Cardiac fibroblast (primary cell): ENCODE measurements around the gene SF3A1.

ENCODE experiments used
- DNase-seq, 2 donors: peaks; one replicate each; pipeline versions ENCODE4 v3.0.0 to v3.0.0-alpha.2; 2010; ENCODE audit warnings: low read depth in 2 of 2
- H3K4me3 ChIP-seq, 2 donors: replicated peaks in 1 of 2; 1 replicate in 1 of 2; 2 replicates in 1 of 2; pipeline ENCODE4 v1.5.1; 2011; ENCODE audit warnings: low read depth in 2 of 2, low read length in 2 of 2, mild to moderate bottlenecking in 2 of 2, moderate library complexity in 1 of 2
- CTCF ChIP-seq: IDR thresholded peaks from one replicate; pipeline ENCODE4 v1.5.1; 2011; ENCODE audit warnings: low read depth, mild to moderate bottlenecking, low read length, inconsistent platforms

The SF3A1 gene

DNA sequence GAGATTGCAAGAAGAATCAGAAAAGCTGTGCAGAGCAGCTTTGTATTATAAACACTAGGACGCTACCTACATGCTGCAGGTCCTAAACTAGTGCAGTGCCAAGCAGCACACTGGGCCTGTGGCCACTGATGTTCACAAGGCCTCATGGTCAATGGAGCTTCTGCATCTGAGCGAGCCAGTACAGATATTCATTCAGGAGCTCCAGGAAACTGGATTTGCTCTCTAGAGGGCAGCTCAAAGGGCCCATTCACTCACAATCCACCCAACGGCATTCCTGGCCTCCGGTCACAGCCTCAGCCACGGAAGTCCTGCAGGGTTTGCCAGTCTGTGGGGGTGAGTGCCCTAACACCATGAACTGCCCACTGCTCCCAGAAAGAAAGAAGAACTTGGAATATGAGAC, 24.1 kb downstream of the SF3A1 start:
- no peak for DNase-seq
- no peak for TF ChIP-seq CTCF
- H3K4me3 ChIP-seq, result no peak overlapping the region

- TF ChIP-seq CTCF, result no peak
- no peak overlapping the region for H3K4me3 ChIP-seq
Measured at GRCh38 chr22:30328466-30329049, 28.1 kb downstream of the SF3A1 start.

GRCh38 chr22:30327864-30328345, 28.8 kb downstream of the SF3A1 start:
- no peak for DNase-seq
- TF ChIP-seq CTCF, result no peak
- H3K4me3 ChIP-seq, result no peak overlapping the region

More at GRCh38 chr22:30328466-30329049, 28.1 kb downstream of the SF3A1 start:
- DNase-seq, result no peak

GRCh38 chr22:30326706-30327362, 29.9 kb downstream of the SF3A1 start, which contains the start of gene TBC1D10A:
Gene TBC1D10A, minus strand, starts transcription at chr22:30326941. Its CDS starts 60 bp downstream, at chr22:30326881.
- peak within 1 kb of the TSS; percentile 75 to 95 for H3K4me3 ChIP-seq
- peak; percentile 80 to 94 for DNase-seq
- no peak for TF ChIP-seq CTCF

DNA sequence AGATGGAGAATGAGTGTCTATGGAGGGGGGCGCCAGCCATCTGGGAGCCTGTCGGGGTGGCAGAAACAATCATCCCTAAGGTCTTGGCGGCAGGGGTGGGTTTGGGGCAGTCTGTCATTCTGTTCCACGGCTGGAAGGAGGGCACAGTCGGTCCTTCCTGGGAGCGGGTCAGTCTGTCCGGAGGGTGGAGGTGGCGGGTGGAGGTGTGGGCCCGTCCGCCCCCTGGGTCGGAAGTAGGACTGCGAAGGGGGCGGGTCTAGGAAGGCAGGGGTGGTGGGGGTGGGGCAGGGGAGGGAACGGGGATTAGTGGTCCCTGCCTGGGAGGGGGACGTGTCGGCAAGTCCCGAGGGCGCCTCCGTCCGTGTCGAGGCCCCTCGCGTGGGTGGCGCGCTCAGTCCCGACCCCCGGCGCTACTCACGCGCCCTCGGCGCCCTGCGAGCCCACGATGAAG, 30.4 kb downstream of the SF3A1 start:
- peak in 1 of 2 donors; percentile 21 for DNase-seq
- peak overlapping the region; percentile 75 to 95 for H3K4me3 ChIP-seq
- no peak for TF ChIP-seq CTCF

DNA sequence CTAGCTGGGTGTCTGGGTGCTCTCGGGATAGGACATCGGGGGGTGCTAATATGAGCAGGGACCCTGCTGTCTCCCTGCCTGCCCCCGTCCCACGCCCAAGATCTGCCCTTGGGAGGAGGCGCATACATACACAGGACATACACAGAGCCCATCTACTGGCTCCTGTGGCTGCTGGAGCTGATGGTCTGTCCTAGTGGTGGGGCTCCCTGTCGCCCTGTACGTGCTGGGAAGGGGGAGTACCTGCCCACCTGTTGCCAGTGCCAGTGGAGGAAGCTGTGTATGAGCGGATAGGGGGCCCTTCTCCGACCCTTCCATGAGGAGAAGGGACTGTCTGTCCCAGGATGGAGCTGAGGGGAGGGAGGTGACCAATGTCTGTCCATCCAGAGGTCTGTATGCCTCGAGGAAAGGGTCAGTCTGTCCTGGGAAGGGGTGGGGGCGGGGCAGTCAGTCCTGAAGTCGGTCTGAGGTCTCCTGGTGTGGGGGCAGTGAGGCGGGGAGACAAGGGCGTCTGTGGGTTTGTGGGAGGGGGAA, 30.9 kb downstream of the SF3A1 start:
- H3K4me3 ChIP-seq, result peak overlapping the region; percentile 75 to 95
- no peak for DNase-seq
- TF ChIP-seq CTCF, result no peak
